PC-3 (cell line): ENCODE results near the gene TSN.

Experiments
- CTCF ChIP-seq: fragments of 300-600 bp; sonication (generic); conservative IDR thresholded peaks from 2 replicates; pipeline ENCODE4 v1.5.1; 2017; ENCODE audit warnings: antibody characterized with exemption, low read depth, mild to moderate bottlenecking, low read length
- EZH2 ChIP-seq: fragments of 300-600 bp; sonication (generic); IDR thresholded peaks from one replicate; pipeline ENCODE4 v1.6.1; 2017; ENCODE audit warnings: antibody characterized with exemption, mild to moderate bottlenecking, low read length; ENCODE audit not compliant: unreplicated experiment
- EZH2phosphoT487 ChIP-seq: fragments of 300-600 bp; sonication (generic); IDR thresholded peaks from 2 replicates; pipeline ENCODE4 v1.6.1; 2018; ENCODE audit warnings: mild to moderate bottlenecking, antibody characterized with exemption, low read length, borderline replicate concordance

- TF ChIP-seq CTCF (no peak), EZH2phosphoT487 (no peak), EZH2 (no peak)
Observed at GRCh38 chr2:121776361-121776760, 20.9 kb downstream of the TSN start.
